HepG2 (cell line): ENCODE data around the gene NECAP2. TPM values are rescaled to one million over a fixed set of nuclear protein-coding genes. Genes with fewer than 3 reads are reported as not detected.

Experiments used
- DBP ChIP-seq: sonication (generic); formaldehyde crosslinking; IDR thresholded peaks from 2 replicates; pipeline ENCODE4 v1.4.0; 2020; ENCODE audit warnings: missing genetic modification reagents; ENCODE audit errors: not compliant biosample characterization
- DMAP1 ChIP-seq: IDR thresholded peaks from 2 replicates; pipeline ENCODE4 v1.6.1; 2016
- GLI4 ChIP-seq: sonication (generic); formaldehyde crosslinking; IDR thresholded peaks from 2 replicates; pipeline ENCODE4 v1.5.1; 2020; ENCODE audit warnings: missing genetic modification reagents, mild to moderate bottlenecking, moderate library complexity, borderline replicate concordance
- MXD4 ChIP-seq: IDR thresholded peaks from 2 replicates; pipeline ENCODE4 v1.6.1; 2016; ENCODE audit warnings: mild to moderate bottlenecking, missing biosample characterization, missing genetic modification reagents
- NAIF1 ChIP-seq: sonication (generic); formaldehyde crosslinking; IDR thresholded peaks from 2 replicates; pipeline ENCODE4 v1.5.0; 2020; ENCODE audit warnings: mild to moderate bottlenecking, missing genetic modification reagents, borderline replicate concordance
- NFAT5 ChIP-seq: sonication (generic); formaldehyde crosslinking; IDR thresholded peaks from 2 replicates; pipeline ENCODE4 v1.4.0; 2020; ENCODE audit warnings: missing genetic modification reagents
- NR2F1 ChIP-seq, 2 experiments: fragments of 450-650 bp in 1 of 2; formaldehyde crosslinking in 1 of 2; IDR thresholded peaks; 2 replicates each; pipeline versions ENCODE4 v1.5.0 to v1.6.1; 2016 to 2020; ENCODE audit warnings: mild to moderate bottlenecking in 1 of 2, missing compliant biosample characterization in 1 of 2, missing genetic modification reagents in 1 of 2, moderate library complexity in 1 of 2
- TEAD3 ChIP-seq: optimal IDR thresholded peaks from 2 replicates; pipeline ENCODE3; 2016; ENCODE audit warnings: borderline replicate concordance
- U2AF2 ChIP-seq: fragments of 200-400 bp; formaldehyde crosslinking; IDR thresholded peaks from 2 replicates; pipeline ENCODE4 v1.6.1; 2017; ENCODE audit warnings: low read depth, mild to moderate bottlenecking, low read length
- YEATS4 ChIP-seq: sonication (generic); formaldehyde crosslinking; IDR thresholded peaks from 2 replicates; pipeline ENCODE4 v1.4.0; 2020; ENCODE audit warnings: missing genetic modification reagents, borderline replicate concordance
- ZBTB34 ChIP-seq: sonication (generic); formaldehyde crosslinking; IDR thresholded peaks from 2 replicates; pipeline ENCODE4 v1.8.0; 2022; ENCODE audit warnings: mild to moderate bottlenecking, missing genetic modification reagents
- ZFP36L2 ChIP-seq: sonication (generic); formaldehyde crosslinking; IDR thresholded peaks from 2 replicates; pipeline ENCODE4 v1.4.0; 2020; ENCODE audit warnings: missing genetic modification reagents
- ZNF12 ChIP-seq: sonication (generic); formaldehyde crosslinking; IDR thresholded peaks from 2 replicates; pipeline ENCODE4 v1.5.0; 2020; ENCODE audit warnings: missing genetic modification reagents
- ZNF136 ChIP-seq: sonication (generic); formaldehyde crosslinking; IDR thresholded peaks from 2 replicates; pipeline ENCODE4 v1.8.1; 2022; ENCODE audit warnings: low read depth, mild to moderate bottlenecking, moderate library complexity, missing genetic modification reagents
- ZNF331 ChIP-seq: sonication (generic); formaldehyde crosslinking; IDR thresholded peaks from 2 replicates; pipeline ENCODE4 v1.4.0; 2020; ENCODE audit warnings: missing genetic modification reagents
- ZNF337 ChIP-seq: sonication (generic); formaldehyde crosslinking; IDR thresholded peaks from 2 replicates; pipeline ENCODE4 v1.5.1; 2020; ENCODE audit warnings: missing genetic modification reagents, low read depth, mild to moderate bottlenecking, borderline replicate concordance
- ZNF567 ChIP-seq: sonication (generic); formaldehyde crosslinking; IDR thresholded peaks from 2 replicates; pipeline ENCODE4 v1.8.1; 2023; ENCODE audit warnings: mild to moderate bottlenecking, missing genetic modification reagents, borderline replicate concordance
- ZNF570 ChIP-seq: sonication (generic); formaldehyde crosslinking; IDR thresholded peaks from 2 replicates; pipeline ENCODE4 v1.4.0; 2020; ENCODE audit warnings: mild to moderate bottlenecking, missing genetic modification reagents, borderline replicate concordance
- ZNF598 ChIP-seq: sonication (generic); formaldehyde crosslinking; IDR thresholded peaks from 2 replicates; pipeline ENCODE4 v1.5.1; 2020; ENCODE audit warnings: mild to moderate bottlenecking, missing genetic modification reagents, borderline replicate concordance
- ZNF652 ChIP-seq: IDR thresholded peaks from 2 replicates; pipeline ENCODE4 v1.6.1; 2016; ENCODE audit warnings: low read depth, borderline replicate concordance
- ZNF749 ChIP-seq: sonication (generic); formaldehyde crosslinking; IDR thresholded peaks from 2 replicates; pipeline ENCODE4 v1.8.0; 2022; ENCODE audit warnings: mild to moderate bottlenecking, missing genetic modification reagents, moderate library complexity, borderline replicate concordance
- ZNF788 ChIP-seq: sonication (generic); formaldehyde crosslinking; IDR thresholded peaks from 2 replicates; pipeline ENCODE4 v1.5.0; 2020; ENCODE audit warnings: mild to moderate bottlenecking, missing genetic modification reagents, borderline replicate concordance
- ZSCAN30 ChIP-seq: sonication (generic); formaldehyde crosslinking; IDR thresholded peaks from 2 replicates; pipeline ENCODE4 v1.5.0; 2020; ENCODE audit warnings: mild to moderate bottlenecking, missing genetic modification reagents
- polyA plus RNA-seq, 8 experiments: library from polyadenylated mRNA; depleted of rRNA in 3 of 8; stranded (reverse) in 7 of 8; unstranded in 1 of 8; fragments of >200 nt; fragmentation: Illumina TruSeq in 4 of 8; extraction: Trizol in 4 of 8; gene quantifications; 2 replicates each; pipeline versions ENCODE4 v1.2.1 to v1.2.3, GENCODE V29; 2011 to 2016; ENCODE audit warnings: low read depth in 4 of 8, missing spikeins in 1 of 8, mixed read lengths in 1 of 8; ENCODE audit not compliant: insufficient read depth in 1 of 8
- total RNA-seq, 5 experiments: library from RNA; depleted of rRNA; stranded (reverse); fragments of >200 nt; fragmentation: Illumina TruSeq; extraction: Trizol; gene quantifications; 2 replicates each; pipeline ENCODE4 v1.2.3, GENCODE V29; 2016; ENCODE audit warnings: low read depth in 1 of 5

NECAP2 gene
- total and polyA plus RNA-seq, 2 of the 13 experiments (the other 11 are each of a cell fraction or from before 2014, with no cell fraction given) = 38.5 to 52.3 TPM

- TF ChIP-seq NAIF1 (CRISPR knock-in tag) (no peak), GLI4 (CRISPR knock-in tag) (no peak), ZNF136 (no peak), ZNF12 (CRISPR knock-in tag) (peak; percentile 73; the same call in 1 of the 2 replicates), ZNF749 (CRISPR knock-in tag) (peak; percentile 86; the same call in 1 of the 2 replicates), ZNF331 (CRISPR knock-in tag) (peak; percentile 84), ZNF652 (CRISPR knock-in tag) (peak; percentile 98), DBP (CRISPR knock-in tag) (peak; percentile 66), MXD4 (CRISPR knock-in tag) (peak; percentile 87), NR2F1 (CRISPR knock-in tag; IDR thresholded peaks at IDR 0.05) (no peak), ZNF337 (CRISPR knock-in tag) (peak; percentile 32; the same call in 1 of the 2 replicates), ZNF788 (CRISPR knock-in tag) (peak; percentile 98), DMAP1 (CRISPR knock-in tag) (peak; percentile 91), ZNF598 (CRISPR knock-in tag) (no peak), ZFP36L2 (CRISPR knock-in tag) (no peak), ZBTB34 (CRISPR knock-in tag) (no peak), ZSCAN30 (CRISPR knock-in tag) (no peak), YEATS4 (CRISPR knock-in tag) (peak; percentile 92), NFAT5 (CRISPR knock-in tag) (no peak), U2AF2 (no peak), ZNF570 (CRISPR knock-in tag) (no peak), ZNF567 (CRISPR knock-in tag) (peak; percentile 83; the same call in 1 of the 2 replicates), TEAD3 (peak; percentile 78)
Observed at GRCh38 chr1:16440470-16441281, at the start of gene NECAP2 (continued).
